Measurements from ENCODE around the gene TTC33.

GRCh38 chr5:40619421-40619820 is 136.3 kb downstream of the TTC33 start:
- TF ChIP-seq POLR2AphosphoS5 (IDR thresholded peaks at IDR 0.05), result no peak
- TF ChIP-seq CTCF (IDR thresholded peaks at IDR 0.05), result no peak
- TF ChIP-seq POLR2A (IDR thresholded peaks at IDR 0.05), result no peak

All from suprapubic skin (tissue), 4 donors.